Loucy (cell line): ENCODE data around the gene ATP6V0D1.
"Not testable (repeated sequence)": the region's sequence is repeated elsewhere in the genome, so short reads cannot be mapped to it uniquely, and the experiment has no call there.

ENCODE experiments used
- H2AFZ ChIP-seq: fragments of 200-600 bp; sonication (generic); 2 replicates; pipeline ENCODE4 v1.6.0; 2016; ENCODE audit warnings: antibody characterized with exemption, mild to moderate bottlenecking, low read length, moderate library complexity
- H3F3A ChIP-seq: fragments of 200-600 bp; 2 replicates; pipeline ENCODE4 v1.6.0; 2016; ENCODE audit warnings: antibody characterized with exemption, low read depth, mild to moderate bottlenecking
- H3K27me3 ChIP-seq: fragments of 200-600 bp; sonication (generic); 2 replicates; pipeline ENCODE4 v1.6.1; 2014; ENCODE audit warnings: low read length, mild to moderate bottlenecking; ENCODE audit not compliant: insufficient read depth, poor library complexity, severe bottlenecking
- H3K36me3 ChIP-seq: fragments of 200-600 bp; sonication (generic); 2 replicates; pipeline ENCODE4 v1.6.1; 2016; ENCODE audit warnings: low read length; ENCODE audit not compliant: insufficient read depth
- H3K4me1 ChIP-seq: fragments of 200-600 bp; sonication (generic); 2 replicates; pipeline ENCODE4 v1.5.1; 2014; ENCODE audit warnings: low read length, mild to moderate bottlenecking; ENCODE audit not compliant: insufficient read depth, poor library complexity, severe bottlenecking
- H3K4me2 ChIP-seq: fragments of 200-600 bp; sonication (generic); 2 replicates; pipeline ENCODE4 v1.6.0; 2014; ENCODE audit warnings: antibody characterized with exemption, low read length, low read depth, mild to moderate bottlenecking; ENCODE audit not compliant: poor library complexity, severe bottlenecking
- H3K4me3 ChIP-seq: fragments of 200-600 bp; sonication (generic); 2 replicates; pipeline ENCODE4 v1.5.1; 2014; ENCODE audit warnings: low read length, mild to moderate bottlenecking, mixed read lengths; ENCODE audit not compliant: poor library complexity, severe bottlenecking
- H3K79me2 ChIP-seq: fragments of 200-600 bp; sonication (generic); 2 replicates; pipeline ENCODE4 v1.6.1; 2014; ENCODE audit warnings: low read length; ENCODE audit not compliant: insufficient read depth
- H3K9ac ChIP-seq: fragments of 200-600 bp; sonication (generic); 2 replicates; pipeline ENCODE4 v1.6.0; 2014; ENCODE audit warnings: mild to moderate bottlenecking, low read depth, low read length, moderate library complexity; ENCODE audit not compliant: poor library complexity, severe bottlenecking
- H3K9me2 ChIP-seq: fragments of 200-600 bp; sonication (generic); replicated peaks from 2 replicates; pipeline ENCODE4 v1.6.1; 2016; ENCODE audit warnings: low read depth, low read length, mixed read lengths
- H3K9me3 ChIP-seq: fragments of 200-600 bp; sonication (generic); 2 replicates; pipeline ENCODE4 v1.6.1; 2014; ENCODE audit warnings: mild to moderate bottlenecking, antibody characterized with exemption, low read length, low read depth; ENCODE audit not compliant: insufficient read depth
- H4K20me1 ChIP-seq: fragments of 200-600 bp; sonication (generic); 2 replicates; pipeline ENCODE4 v1.6.0; 2014; ENCODE audit warnings: antibody characterized with exemption, low read length, mild to moderate bottlenecking; ENCODE audit not compliant: insufficient read depth, poor library complexity, severe bottlenecking
- CTCF ChIP-seq: fragments of 200-600 bp; sonication (generic); conservative IDR thresholded peaks from 2 replicates; pipeline ENCODE4 v1.5.1; 2014; ENCODE audit warnings: mild to moderate bottlenecking, antibody characterized with exemption, low read length
- EZH2phosphoT487 ChIP-seq: fragments of 200-600 bp; IDR thresholded peaks from 2 replicates; pipeline ENCODE4 v1.6.1; 2018; ENCODE audit warnings: antibody characterized with exemption, mild to moderate bottlenecking, moderate library complexity, borderline replicate concordance

ATP6V0D1 gene

GRCh38 chr16:67499106-67499505 is 18.1 kb upstream of the ATP6V0D1 start:
- Histone ChIP-seq H3F3A (no peaks in the 10 kb centered on the region), H3K9ac (no peak overlapping the region), H3K36me3 (no peaks in the 10 kb centered on the region), H3K4me3 (no peak overlapping the region), H3K27me3 (no peaks in the 10 kb centered on the region), H3K9me3 (no peaks in the 10 kb centered on the region), H3K79me2 (no peaks in the 10 kb centered on the region), H3K4me2 (no peak overlapping the region), H4K20me1 (no peaks in the 10 kb centered on the region), H2AFZ (no peak overlapping the region), H3K9me2 (no peaks in the 10 kb centered on the region), H3K4me1 (peaks cover 7% of the 10 kb centered on the region)
- TF ChIP-seq EZH2phosphoT487 (no peak), CTCF (no peak)

- Histone ChIP-seq H3F3A (no peaks in the 10 kb centered on the region), H3K4me2 (no peak overlapping the region), H3K79me2 (no peaks in the 10 kb centered on the region), H2AFZ (no peak overlapping the region), H3K4me3 (no peak overlapping the region), H4K20me1 (no peaks in the 10 kb centered on the region), H3K9me3 (no peaks in the 10 kb centered on the region), H3K27me3 (no peaks in the 10 kb centered on the region), H3K9ac (no peak overlapping the region), H3K4me1 (no peaks in the 10 kb centered on the region), H3K36me3 (no peaks in the 10 kb centered on the region), H3K9me2 (no peaks in the 10 kb centered on the region)
- TF ChIP-seq CTCF (no peak), EZH2phosphoT487 (no peak)
These were observed 9.6 kb upstream of the ATP6V0D1 start for GRCh38 chr16:67490335-67491096.

- H3K4me2 ChIP-seq = no peak overlapping the region
These were observed 8.6 kb upstream of the ATP6V0D1 start for GRCh38 chr16:67489401-67490083.

GRCh38 chr16:67487561-67487960 is 6.6 kb upstream of the ATP6V0D1 start:
- not testable (repeated sequence) for H3K36me3 ChIP-seq, H2AFZ ChIP-seq, H3K9me3 ChIP-seq, H3K27me3 ChIP-seq, H3K9me2 ChIP-seq, H3K9ac ChIP-seq, H3K4me2 ChIP-seq, H3F3A ChIP-seq, H3K4me3 ChIP-seq, H4K20me1 ChIP-seq, H3K4me1 ChIP-seq
- H3K79me2 ChIP-seq = peaks cover 20% of the 10 kb centered on the region

More at GRCh38 chr16:67489401-67490083, 8.6 kb upstream of the ATP6V0D1 start:
- no peak for TF ChIP-seq EZH2phosphoT487
- no peak for TF ChIP-seq CTCF
- H3K79me2 ChIP-seq = 0 out of 2 replicates have a peak, but pooled peaks cover under 1% of the 10 kb centered on the region
- H3K27me3 ChIP-seq = no peaks in the 10 kb centered on the region
- H3K9me3 ChIP-seq = no peaks in the 10 kb centered on the region
- H3K9me2 ChIP-seq = no peaks in the 10 kb centered on the region
- no peaks in the 10 kb centered on the region for H3K36me3 ChIP-seq
- H3K4me3 ChIP-seq = no peak overlapping the region
- no peaks in the 10 kb centered on the region for H3K4me1 ChIP-seq
- H2AFZ ChIP-seq = no peak overlapping the region
- no peak overlapping the region for H3K9ac ChIP-seq
- H4K20me1 ChIP-seq = no peaks in the 10 kb centered on the region
- no peaks in the 10 kb centered on the region for H3F3A ChIP-seq
